GM12878 (cell line): ENCODE measurements around the gene MS4A7.
"Not testable (repeated sequence)": the region's sequence is repeated elsewhere in the genome, so short reads cannot be mapped to it uniquely, and the experiment has no call there.

Experiments used
- CREB1 ChIP-seq: IDR thresholded peaks from 2 replicates; pipeline ENCODE4 v1.6.1; 2012; ENCODE audit warnings: low read depth, mild to moderate bottlenecking, inconsistent platforms
- CTCF ChIP-seq, 3 experiments: IDR thresholded peaks in 2 of 3; conservative IDR thresholded peaks in 1 of 3; 2 replicates each; pipeline ENCODE4 v1.5.1; 2011; ENCODE audit warnings: low read depth in 3 of 3, low read length in 3 of 3, mild to moderate bottlenecking in 3 of 3, control low read depth in 2 of 3, moderate library complexity in 2 of 3, inconsistent platforms in 1 of 3, mixed read lengths in 1 of 3; ENCODE audit not compliant: control insufficient read depth in 2 of 3, insufficient read depth in 1 of 3; ENCODE audit errors: extremely low read depth in 1 of 3
- NFXL1 ChIP-seq: fragments of 450-650 bp; IDR thresholded peaks from 2 replicates; pipeline ENCODE4 v1.6.1; 2017; ENCODE audit warnings: antibody characterized with exemption, mild to moderate bottlenecking, borderline replicate concordance
- POLR2A ChIP-seq: IDR thresholded peaks from 2 replicates; pipeline ENCODE4 v1.6.1; 2011; ENCODE audit warnings: low read depth, mild to moderate bottlenecking, low read length
- STAT3 ChIP-seq: IDR thresholded peaks from 2 replicates; pipeline ENCODE4 v1.6.1; 2011; ENCODE audit warnings: low read depth, low read length, improper control_type of control experiment
- ZNF217 ChIP-seq: fragments of 450-650 bp; IDR thresholded peaks from 2 replicates; pipeline ENCODE4 v1.6.1; 2017; ENCODE audit warnings: antibody characterized with exemption, mild to moderate bottlenecking
- TF ChIP-seq, protein P1 (sequence below): IDR thresholded peaks from 2 replicates; pipeline ENCODE4 v1.6.1; 2012; ENCODE audit warnings: low read depth, low read length, improper control_type of control experiment
- TF ChIP-seq, protein P2 (sequence below): IDR thresholded peaks from 2 replicates; pipeline ENCODE4 v1.6.1; 2011; ENCODE audit warnings: borderline replicate concordance, low read depth, mild to moderate bottlenecking, moderate library complexity, low read length; ENCODE audit not compliant: insufficient read depth, poor library complexity, severe bottlenecking

- not testable (repeated sequence) for TF ChIP-seq NFXL1; CTCF (IDR thresholded peaks at IDR 0.05 in 2 of 3, conservative IDR thresholded peaks at IDR 0.05 in 1 of 3; ENCODE audit: control insufficient read depth in 2 of 3, extremely low read depth in 1 of 3, insufficient read depth in 1 of 3, low read depth in 3 of 3, low read length in 3 of 3); ZNF217; STAT3; POLR2A; CREB1
- TF ChIP-seq, protein P1, sequence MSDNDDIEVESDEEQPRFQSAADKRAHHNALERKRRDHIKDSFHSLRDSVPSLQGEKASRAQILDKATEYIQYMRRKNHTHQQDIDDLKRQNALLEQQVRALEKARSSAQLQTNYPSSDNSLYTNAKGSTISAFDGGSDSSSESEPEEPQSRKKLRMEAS = not testable (repeated sequence)
- TF ChIP-seq, protein P2, sequence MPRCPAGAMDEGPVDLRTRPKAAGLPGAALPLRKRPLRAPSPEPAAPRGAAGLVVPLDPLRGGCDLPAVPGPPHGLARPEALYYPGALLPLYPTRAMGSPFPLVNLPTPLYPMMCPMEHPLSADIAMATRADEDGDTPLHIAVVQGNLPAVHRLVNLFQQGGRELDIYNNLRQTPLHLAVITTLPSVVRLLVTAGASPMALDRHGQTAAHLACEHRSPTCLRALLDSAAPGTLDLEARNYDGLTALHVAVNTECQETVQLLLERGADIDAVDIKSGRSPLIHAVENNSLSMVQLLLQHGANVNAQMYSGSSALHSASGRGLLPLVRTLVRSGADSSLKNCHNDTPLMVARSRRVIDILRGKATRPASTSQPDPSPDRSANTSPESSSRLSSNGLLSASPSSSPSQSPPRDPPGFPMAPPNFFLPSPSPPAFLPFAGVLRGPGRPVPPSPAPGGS = not testable (repeated sequence)
Measured at GRCh38 chr11:60366262-60366904, 11.9 kb upstream of the MS4A7 start.
